HepG2 (cell line): ENCODE results near the gene ST6GALNAC4. TPM values are rescaled to one million over a fixed set of nuclear protein-coding genes. Genes with fewer than 3 reads are reported as not detected.

Experiments used
- RARA ChIP-seq: IDR thresholded peaks from 2 replicates; pipeline ENCODE4 v1.6.1; 2016; ENCODE audit warnings: missing genetic modification reagents, missing compliant biosample characterization
- RCOR2 ChIP-seq: IDR thresholded peaks from 2 replicates; pipeline ENCODE4 v1.6.1; 2016; ENCODE audit warnings: missing biosample characterization, missing genetic modification reagents
- SMAD9 ChIP-seq: sonication (generic); formaldehyde crosslinking; IDR thresholded peaks from 2 replicates; pipeline ENCODE4 v1.5.1; 2020; ENCODE audit warnings: mild to moderate bottlenecking, missing genetic modification reagents
- SRSF1 ChIP-seq: fragments of 200-400 bp; formaldehyde crosslinking; optimal IDR thresholded peaks from 2 replicates; pipeline ENCODE3; 2017; ENCODE audit warnings: mild to moderate bottlenecking, low read depth, low read length, moderate library complexity
- WIZ ChIP-seq: sonication (generic); formaldehyde crosslinking; IDR thresholded peaks from 2 replicates; pipeline ENCODE4 v1.5.1; 2020; ENCODE audit warnings: mild to moderate bottlenecking, missing genetic modification reagents
- ZFY ChIP-seq: sonication (generic); formaldehyde crosslinking; IDR thresholded peaks from 2 replicates; pipeline ENCODE4 v1.4.0; 2020; ENCODE audit warnings: missing genetic modification reagents
- ZFYVE20 ChIP-seq: sonication (generic); formaldehyde crosslinking; IDR thresholded peaks from 2 replicates; pipeline ENCODE4 v1.8.0; 2023; ENCODE audit warnings: low read depth, mild to moderate bottlenecking, moderate library complexity, missing genetic modification reagents, borderline replicate concordance
- ZNF432 ChIP-seq: sonication (generic); formaldehyde crosslinking; IDR thresholded peaks from 2 replicates; pipeline ENCODE4 v1.5.0; 2020; ENCODE audit warnings: missing genetic modification reagents, mild to moderate bottlenecking, borderline replicate concordance
- ZNF44 ChIP-seq: sonication (generic); formaldehyde crosslinking; IDR thresholded peaks from 2 replicates; pipeline ENCODE4 v1.5.1; 2020; ENCODE audit warnings: mild to moderate bottlenecking, missing genetic modification reagents
- ZSCAN25 ChIP-seq: sonication (generic); formaldehyde crosslinking; IDR thresholded peaks from 2 replicates; pipeline ENCODE4 v1.8.0; 2022; ENCODE audit warnings: mild to moderate bottlenecking, missing genetic modification reagents
- polyA plus RNA-seq, 8 experiments: library from polyadenylated mRNA; depleted of rRNA in 3 of 8; stranded (reverse) in 7 of 8; unstranded in 1 of 8; fragments of >200 nt; fragmentation: Illumina TruSeq in 4 of 8; extraction: Trizol in 4 of 8; gene quantifications; 2 replicates each; pipeline versions ENCODE4 v1.2.1 to v1.2.3, GENCODE V29; 2011 to 2016; ENCODE audit warnings: low read depth in 4 of 8, missing spikeins in 1 of 8, mixed read lengths in 1 of 8; ENCODE audit not compliant: insufficient read depth in 1 of 8
- total RNA-seq, 5 experiments: library from RNA; depleted of rRNA; stranded (reverse); fragments of >200 nt; fragmentation: Illumina TruSeq; extraction: Trizol; gene quantifications; 2 replicates each; pipeline ENCODE4 v1.2.3, GENCODE V29; 2016; ENCODE audit warnings: low read depth in 1 of 5
- TF ChIP-seq, protein P1 (sequence below): sonication (generic); formaldehyde crosslinking; IDR thresholded peaks from 2 replicates; pipeline ENCODE4 v1.4.0; 2020; ENCODE audit warnings: low read depth, missing genetic modification reagents
- TF ChIP-seq, protein P2 (sequence below): sonication (generic); formaldehyde crosslinking; IDR thresholded peaks from 2 replicates; pipeline ENCODE4 v1.4.0; 2020; ENCODE audit warnings: missing genetic modification reagents
- TF ChIP-seq, protein P3 (sequence below): sonication (generic); formaldehyde crosslinking; IDR thresholded peaks from one replicate; pipeline ENCODE4 v1.5.1; 2020; ENCODE audit warnings: mild to moderate bottlenecking, missing genetic modification reagents; ENCODE audit errors: not compliant biosample characterization

Gene ST6GALNAC4
- total and polyA plus RNA-seq, 2 of the 13 experiments (the other 11 are each of a cell fraction or from before 2014, with no cell fraction given), result 18.8 to 27.7 TPM

DNA sequence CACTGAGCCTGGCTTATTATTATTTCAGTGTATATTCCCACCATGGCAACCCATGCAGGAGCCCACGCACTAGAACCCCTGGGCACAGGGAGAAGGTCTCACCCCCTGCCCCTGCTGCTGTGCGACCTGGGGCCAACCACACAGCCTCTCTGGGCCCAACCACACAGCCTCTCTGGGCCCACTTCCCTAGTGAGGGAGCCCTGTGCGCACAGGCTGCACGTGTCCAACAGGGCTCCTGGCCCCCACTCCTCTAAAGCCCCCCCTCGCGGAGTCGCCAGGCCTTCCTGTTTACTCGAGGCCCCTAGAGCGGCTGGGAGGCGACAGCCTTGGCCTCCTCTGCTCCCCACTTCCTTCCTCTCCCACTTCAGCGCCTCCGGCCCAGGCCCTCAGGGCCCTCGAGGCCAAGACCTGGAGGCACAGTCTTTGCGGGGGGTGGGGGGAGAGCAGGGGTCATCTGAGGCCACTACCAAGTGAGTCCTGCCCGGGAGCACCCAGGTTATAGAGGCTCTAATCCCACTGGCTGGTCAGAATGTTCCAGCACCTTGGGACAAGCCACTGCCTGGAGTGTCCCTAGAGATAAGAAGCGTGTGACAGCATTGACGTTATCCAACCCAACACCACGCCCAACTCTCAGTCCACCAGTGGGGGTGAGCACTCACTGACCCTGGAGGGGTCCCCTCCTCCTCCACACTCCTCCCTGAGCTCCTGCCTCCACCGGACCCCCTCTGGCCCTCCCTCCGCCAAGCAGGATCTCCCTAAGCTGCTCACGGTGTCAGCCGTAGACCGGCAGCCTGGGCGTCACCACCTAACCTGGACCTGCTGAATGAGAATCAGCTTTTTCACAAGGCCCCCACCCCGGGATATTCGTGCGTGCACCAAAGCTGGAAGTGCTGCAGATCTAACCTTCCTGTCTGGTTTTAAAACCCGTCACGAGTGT, 54.5 kb downstream of the ST6GALNAC4 start (continued):
- TF ChIP-seq SRSF1, result peak; percentile 81
- TF ChIP-seq RARA, result peak; percentile 50; the same call in 1 of the 2 replicates
- peak; percentile 53 for TF ChIP-seq ZFY
- TF ChIP-seq, protein P1, sequence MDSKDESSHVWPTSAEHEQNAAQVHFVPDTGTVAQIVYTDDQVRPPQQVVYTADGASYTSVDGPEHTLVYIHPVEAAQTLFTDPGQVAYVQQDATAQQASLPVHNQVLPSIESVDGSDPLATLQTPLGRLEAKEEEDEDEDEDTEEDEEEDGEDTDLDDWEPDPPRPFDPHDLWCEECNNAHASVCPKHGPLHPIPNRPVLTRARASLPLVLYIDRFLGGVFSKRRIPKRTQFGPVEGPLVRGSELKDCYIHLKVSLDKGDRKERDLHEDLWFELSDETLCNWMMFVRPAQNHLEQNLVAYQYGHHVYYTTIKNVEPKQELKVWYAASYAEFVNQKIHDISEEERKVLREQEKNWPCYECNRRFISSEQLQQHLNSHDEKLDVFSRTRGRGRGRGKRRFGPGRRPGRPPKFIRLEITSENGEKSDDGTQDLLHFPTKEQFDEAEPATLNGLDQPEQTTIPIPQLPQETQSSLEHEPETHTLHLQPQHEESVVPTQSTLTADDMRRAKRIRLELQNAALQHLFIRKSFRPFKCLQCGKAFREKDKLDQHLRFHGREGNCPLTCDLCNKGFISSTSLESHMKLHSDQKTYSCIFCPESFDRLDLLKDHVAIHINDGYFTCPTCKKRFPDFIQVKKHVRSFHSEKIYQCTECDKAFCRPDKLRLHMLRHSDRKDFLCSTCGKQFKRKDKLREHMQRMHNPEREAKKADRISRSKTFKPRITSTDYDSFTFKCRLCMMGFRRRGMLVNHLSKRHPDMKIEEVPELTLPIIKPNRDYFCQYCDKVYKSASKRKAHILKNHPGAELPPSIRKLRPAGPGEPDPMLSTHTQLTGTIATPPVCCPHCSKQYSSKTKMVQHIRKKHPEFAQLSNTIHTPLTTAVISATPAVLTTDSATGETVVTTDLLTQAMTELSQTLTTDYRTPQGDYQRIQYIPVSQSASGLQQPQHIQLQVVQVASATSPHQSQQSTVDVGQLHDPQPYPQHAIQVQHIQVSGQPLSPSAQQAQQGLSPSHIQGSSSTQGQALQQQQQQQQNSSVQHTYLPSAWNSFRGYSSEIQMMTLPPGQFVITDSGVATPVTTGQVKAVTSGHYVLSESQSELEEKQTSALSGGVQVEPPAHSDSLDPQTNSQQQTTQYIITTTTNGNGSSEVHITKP (CRISPR knock-in tag), result no peak
- peak; percentile 42; the same call in 1 of the 2 replicates for TF ChIP-seq ZSCAN25
- TF ChIP-seq, protein P2, sequence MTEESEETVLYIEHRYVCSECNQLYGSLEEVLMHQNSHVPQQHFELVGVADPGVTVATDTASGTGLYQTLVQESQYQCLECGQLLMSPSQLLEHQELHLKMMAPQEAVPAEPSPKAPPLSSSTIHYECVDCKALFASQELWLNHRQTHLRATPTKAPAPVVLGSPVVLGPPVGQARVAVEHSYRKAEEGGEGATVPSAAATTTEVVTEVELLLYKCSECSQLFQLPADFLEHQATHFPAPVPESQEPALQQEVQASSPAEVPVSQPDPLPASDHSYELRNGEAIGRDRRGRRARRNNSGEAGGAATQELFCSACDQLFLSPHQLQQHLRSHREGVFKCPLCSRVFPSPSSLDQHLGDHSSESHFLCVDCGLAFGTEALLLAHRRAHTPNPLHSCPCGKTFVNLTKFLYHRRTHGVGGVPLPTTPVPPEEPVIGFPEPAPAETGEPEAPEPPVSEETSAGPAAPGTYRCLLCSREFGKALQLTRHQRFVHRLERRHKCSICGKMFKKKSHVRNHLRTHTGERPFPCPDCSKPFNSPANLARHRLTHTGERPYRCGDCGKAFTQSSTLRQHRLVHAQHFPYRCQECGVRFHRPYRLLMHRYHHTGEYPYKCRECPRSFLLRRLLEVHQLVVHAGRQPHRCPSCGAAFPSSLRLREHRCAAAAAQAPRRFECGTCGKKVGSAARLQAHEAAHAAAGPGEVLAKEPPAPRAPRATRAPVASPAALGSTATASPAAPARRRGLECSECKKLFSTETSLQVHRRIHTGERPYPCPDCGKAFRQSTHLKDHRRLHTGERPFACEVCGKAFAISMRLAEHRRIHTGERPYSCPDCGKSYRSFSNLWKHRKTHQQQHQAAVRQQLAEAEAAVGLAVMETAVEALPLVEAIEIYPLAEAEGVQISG (CRISPR knock-in tag), result 0 out of 2 replicates have a peak, but pooled peaks have one; percentile 28
- no peak for TF ChIP-seq ZNF44
- no peak for TF ChIP-seq WIZ
- TF ChIP-seq, protein P3, sequence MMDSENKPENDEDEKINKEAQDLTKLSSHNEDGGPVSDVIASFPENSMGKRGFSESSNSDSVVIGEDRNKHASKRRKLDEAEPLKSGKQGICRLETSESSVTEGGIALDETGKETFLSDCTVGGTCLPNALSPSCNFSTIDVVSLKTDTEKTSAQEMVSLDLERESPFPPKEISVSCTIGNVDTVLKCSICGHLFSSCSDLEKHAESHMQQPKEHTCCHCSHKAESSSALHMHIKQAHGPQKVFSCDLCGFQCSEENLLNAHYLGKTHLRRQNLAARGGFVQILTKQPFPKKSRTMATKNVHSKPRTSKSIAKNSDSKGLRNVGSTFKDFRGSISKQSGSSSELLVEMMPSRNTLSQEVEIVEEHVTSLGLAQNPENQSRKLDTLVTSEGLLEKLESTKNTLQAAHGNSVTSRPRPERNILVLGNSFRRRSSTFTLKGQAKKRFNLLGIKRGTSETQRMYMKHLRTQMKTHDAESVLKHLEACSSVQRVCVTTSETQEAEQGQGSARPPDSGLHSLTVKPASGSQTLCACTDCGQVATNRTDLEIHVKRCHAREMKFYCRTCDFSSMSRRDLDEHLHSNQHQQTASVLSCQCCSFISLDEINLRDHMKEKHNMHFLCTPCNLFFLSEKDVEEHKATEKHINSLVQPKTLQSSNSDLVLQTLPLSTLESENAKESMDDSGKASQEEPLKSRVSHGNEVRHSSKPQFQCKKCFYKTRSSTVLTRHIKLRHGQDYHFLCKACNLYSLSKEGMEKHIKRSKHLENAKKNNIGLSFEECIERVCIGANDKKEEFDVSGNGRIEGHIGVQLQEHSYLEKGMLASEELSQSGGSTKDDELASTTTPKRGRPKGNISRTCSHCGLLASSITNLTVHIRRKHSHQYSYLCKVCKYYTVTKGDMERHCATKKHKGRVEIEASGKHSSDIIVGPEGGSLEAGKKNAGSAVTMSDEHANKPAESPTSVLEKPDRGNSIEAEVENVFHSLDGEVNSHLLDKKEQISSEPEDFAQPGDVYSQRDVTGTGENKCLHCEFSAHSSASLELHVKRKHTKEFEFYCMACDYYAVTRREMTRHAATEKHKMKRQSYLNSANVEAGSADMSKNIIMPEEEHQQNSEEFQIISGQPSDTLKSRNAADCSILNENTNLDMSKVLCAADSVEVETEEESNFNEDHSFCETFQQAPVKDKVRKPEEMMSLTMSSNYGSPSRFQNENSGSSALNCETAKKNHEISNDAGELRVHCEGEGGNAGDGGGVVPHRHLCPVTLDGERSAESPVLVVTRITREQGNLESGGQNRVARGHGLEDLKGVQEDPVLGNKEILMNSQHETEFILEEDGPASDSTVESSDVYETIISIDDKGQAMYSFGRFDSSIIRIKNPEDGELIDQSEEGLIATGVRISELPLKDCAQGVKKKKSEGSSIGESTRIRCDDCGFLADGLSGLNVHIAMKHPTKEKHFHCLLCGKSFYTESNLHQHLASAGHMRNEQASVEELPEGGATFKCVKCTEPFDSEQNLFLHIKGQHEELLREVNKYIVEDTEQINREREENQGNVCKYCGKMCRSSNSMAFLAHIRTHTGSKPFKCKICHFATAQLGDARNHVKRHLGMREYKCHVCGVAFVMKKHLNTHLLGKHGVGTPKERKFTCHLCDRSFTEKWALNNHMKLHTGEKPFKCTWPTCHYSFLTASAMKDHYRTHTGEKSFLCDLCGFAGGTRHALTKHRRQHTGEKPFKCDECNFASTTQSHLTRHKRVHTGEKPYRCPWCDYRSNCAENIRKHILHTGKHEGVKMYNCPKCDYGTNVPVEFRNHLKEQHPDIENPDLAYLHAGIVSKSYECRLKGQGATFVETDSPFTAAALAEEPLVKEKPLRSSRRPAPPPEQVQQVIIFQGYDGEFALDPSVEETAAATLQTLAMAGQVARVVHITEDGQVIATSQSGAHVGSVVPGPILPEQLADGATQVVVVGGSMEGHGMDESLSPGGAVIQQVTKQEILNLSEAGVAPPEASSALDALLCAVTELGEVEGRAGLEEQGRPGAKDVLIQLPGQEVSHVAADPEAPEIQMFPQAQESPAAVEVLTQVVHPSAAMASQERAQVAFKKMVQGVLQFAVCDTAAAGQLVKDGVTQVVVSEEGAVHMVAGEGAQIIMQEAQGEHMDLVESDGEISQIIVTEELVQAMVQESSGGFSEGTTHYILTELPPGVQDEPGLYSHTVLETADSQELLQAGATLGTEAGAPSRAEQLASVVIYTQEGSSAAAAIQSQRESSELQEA (CRISPR knock-in tag), result peak; percentile 55
- no peak for TF ChIP-seq ZFYVE20 (CRISPR knock-in tag)
- 0 out of 2 replicates have a peak, but pooled peaks have one; percentile 37 for TF ChIP-seq SMAD9 (CRISPR knock-in tag)
- 0 out of 2 replicates have a peak, but pooled peaks have one; percentile 26 for TF ChIP-seq RCOR2
- TF ChIP-seq ZNF432 (CRISPR knock-in tag), result no peak
